GM19035 (cell line): Measurements from ENCODE around the gene FOXB2.
"Not testable (repeated sequence)": the region's sequence is repeated elsewhere in the genome, so short reads cannot be mapped to it uniquely, and the experiment has no call there.

ENCODE experiments used
- ATAC-seq: cut with Tn5 transposase; IDR thresholded peaks from one replicate; pipeline ENCODE4 v1.9.1; 2021; ENCODE audit not compliant: unreplicated experiment

FOXB2 gene

GRCh38 chr9:77019236-77019925 is at the start of gene FOXB2:
FOXB2 (plus strand) TSS chr9:77019655; CDS start chr9:77019655, 0 bp downstream.
- ATAC-seq = no peak

GRCh38 chr9:76969716-76970115 is 49.7 kb upstream of the FOXB2 start:
- ATAC-seq = no peak

GRCh38 chr9:76978831-76979230 is 40.6 kb upstream of the FOXB2 start:
- not testable (repeated sequence) for ATAC-seq

- ATAC-seq = no peak
These were observed 38.9 kb upstream of the FOXB2 start for GRCh38 chr9:76980566-76980965.

- no peak for ATAC-seq
These were observed 35.0 kb upstream of the FOXB2 start for GRCh38 chr9:76984486-76984885.

- no peak for ATAC-seq
These were observed 33.9 kb upstream of the FOXB2 start for GRCh38 chr9:76985581-76985980.

- peak; percentile 70 for ATAC-seq
These were observed 31.8 kb upstream of the FOXB2 start for GRCh38 chr9:76987594-76988200.

- no peak for ATAC-seq
These were observed 30.5 kb upstream of the FOXB2 start for GRCh38 chr9:76988941-76989340.

- no peak for ATAC-seq
These were observed 30.0 kb upstream of the FOXB2 start for GRCh38 chr9:76989501-76989900.

GRCh38 chr9:76996700-76997099 is 22.8 kb upstream of the FOXB2 start:
- ATAC-seq = peak; percentile 58

GRCh38 chr9:76999261-76999660 is 20.2 kb upstream of the FOXB2 start:
- no peak for ATAC-seq

- no peak for ATAC-seq
These were observed 19.1 kb upstream of the FOXB2 start for GRCh38 chr9:77000330-77000729.

GRCh38 chr9:77003366-77003765 is 16.1 kb upstream of the FOXB2 start:
- no peak for ATAC-seq

- ATAC-seq = no peak
These were observed 14.2 kb upstream of the FOXB2 start for GRCh38 chr9:77005216-77005615.

- no peak for ATAC-seq
These were observed 8.9 kb upstream of the FOXB2 start for GRCh38 chr9:77010527-77010926.

- no peak for ATAC-seq
These were observed 7.3 kb upstream of the FOXB2 start for GRCh38 chr9:77011973-77012821.

GRCh38 chr9:77013206-77013931 is 6.1 kb upstream of the FOXB2 start:
- ATAC-seq = no peak

- ATAC-seq = no peak
These were observed 5.4 kb upstream of the FOXB2 start for GRCh38 chr9:77013932-77014596.

- ATAC-seq = no peak
These were observed 4.7 kb upstream of the FOXB2 start for GRCh38 chr9:77014597-77015263.
